Inferior parietal cortex (tissue), 1 donor: ENCODE data around the gene HIPK3.
"Not testable (repeated sequence)": the region's sequence is repeated elsewhere in the genome, so short reads cannot be mapped to it uniquely, and the experiment has no call there.

Source experiments
- DNase-seq: peaks from one replicate; pipeline ENCODE4 v3.0.0-alpha.2; 2016; ENCODE audit errors: extremely low spot score

HIPK3 gene

DNA sequence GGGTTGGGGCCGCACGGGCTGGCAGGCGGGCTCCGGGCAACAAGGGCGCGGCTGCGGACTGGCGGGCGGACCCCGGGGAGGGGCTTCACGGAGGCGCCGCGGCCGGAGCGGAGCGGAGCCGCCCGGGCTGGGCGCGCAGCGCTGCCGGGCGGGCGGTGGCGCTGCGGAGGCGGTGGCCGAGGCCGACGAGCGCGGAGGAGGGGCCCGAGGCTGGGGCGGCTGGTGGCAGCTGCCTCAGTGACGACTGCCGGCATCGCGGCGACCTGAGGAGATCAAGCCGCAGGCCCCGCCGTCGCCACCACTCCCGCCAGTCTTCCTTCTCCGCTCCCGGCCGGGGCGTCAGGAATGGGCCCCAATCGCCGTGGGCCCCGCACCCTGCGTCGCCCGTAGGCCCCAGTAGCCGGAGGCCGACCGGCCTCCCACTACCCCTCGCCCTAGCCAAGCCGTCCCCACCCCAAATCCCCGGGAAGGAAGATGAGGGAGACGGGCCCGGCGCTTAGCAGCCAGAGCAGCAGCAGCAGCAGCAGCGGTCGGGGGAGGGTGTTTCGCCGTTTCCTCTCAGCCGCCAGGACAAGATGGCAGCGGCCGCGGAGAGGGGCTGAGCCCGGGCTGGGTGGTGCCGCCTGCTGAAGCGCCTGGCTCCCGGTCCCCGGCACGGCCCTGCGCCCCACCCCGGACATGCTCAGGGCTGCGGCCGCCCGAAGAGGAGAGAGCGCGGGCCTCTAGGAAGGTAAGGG, at the start of gene HIPK3:
Gene HIPK3 (plus strand): TSS at position 222 of the 737 bp plus-strand sequence.
- DNase-seq, result peak; percentile 53

DNA sequence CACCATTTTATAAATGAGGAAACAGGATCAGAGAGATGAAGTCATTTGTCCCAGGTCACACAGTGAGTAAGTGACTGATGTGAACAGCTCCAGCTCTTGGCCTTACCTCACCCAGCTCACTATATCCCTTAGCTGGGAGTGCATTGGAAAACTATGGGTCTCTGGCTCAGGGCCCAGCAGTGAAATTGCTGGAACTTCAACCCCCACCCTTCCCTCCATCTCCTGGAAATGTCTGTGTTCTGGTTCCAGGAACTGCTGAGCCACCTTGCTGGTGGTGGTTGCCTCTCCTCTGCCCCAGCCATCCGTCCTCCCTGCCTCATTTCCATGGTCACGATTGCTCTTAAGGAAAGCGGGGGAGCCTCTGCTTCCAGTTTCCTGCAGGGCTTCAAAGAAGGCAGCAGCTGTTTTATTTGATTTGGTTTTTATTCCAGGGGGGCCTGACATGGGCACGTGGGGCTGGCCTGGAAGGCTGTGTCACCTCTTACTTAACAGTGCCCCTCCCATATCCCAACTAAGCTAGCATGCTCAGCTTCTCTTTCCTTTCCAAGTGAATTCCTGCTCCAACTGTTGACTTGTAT, 49.7 kb upstream of the HIPK3 start:
- DNase-seq, result no peak

DNA sequence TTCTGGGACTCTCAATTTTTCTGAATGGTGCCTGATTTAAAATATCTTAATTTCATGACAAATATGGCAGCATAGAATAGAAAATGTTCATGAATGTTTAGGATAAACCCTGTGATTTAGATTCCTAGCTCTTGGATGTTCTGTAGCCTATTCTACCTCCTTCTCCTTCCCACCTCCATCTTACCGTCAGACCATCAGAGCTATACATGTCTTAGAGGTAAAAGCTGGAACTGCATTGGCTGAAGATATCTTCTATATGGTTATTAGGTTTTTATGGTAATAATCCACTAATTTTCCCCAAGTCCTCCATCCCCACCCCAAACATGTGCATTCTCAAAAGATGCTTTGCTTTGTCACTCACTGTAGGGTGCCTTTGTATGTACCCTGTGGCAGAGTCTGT, 49.0 kb upstream of the HIPK3 start:
- no peak for DNase-seq

DNA sequence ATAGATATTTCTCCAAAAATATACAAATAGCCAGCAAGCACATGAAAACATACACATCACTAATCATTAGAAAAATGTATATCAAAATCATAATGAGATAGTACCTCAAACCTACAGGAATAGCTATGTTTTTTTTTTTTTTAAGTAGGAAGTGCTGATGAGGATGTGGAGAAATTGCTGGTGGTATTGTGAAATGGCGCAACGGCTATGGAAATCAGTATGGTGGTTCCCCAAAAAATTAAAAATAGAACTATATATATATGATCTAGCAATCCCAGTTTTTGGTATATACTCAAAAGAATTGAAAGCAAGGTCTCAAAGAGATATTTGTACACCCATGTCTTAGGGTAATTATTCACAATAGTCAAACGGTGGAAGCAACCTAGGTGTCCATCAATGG, 46.0 kb upstream of the HIPK3 start:
- DNase-seq, result no peak

DNA sequence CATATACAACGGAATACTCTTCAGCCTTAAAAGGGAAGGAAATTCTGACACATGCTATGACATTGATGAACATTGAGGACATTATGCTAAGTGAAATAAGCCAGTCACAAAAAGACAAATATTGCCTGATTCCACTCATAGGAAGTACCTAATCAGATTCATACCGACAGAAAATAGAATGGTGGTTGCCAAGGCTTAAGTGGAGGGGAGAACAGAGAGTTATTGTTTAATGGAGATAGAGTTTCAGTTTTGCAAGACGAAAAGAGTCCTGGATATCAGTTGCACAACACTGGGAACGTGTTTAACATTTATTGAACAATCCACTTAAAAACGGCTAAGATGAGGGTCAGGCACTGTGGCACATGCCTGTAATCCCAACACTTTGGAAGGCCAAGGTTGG, 45.6 kb upstream of the HIPK3 start:
- no peak for DNase-seq

DNA sequence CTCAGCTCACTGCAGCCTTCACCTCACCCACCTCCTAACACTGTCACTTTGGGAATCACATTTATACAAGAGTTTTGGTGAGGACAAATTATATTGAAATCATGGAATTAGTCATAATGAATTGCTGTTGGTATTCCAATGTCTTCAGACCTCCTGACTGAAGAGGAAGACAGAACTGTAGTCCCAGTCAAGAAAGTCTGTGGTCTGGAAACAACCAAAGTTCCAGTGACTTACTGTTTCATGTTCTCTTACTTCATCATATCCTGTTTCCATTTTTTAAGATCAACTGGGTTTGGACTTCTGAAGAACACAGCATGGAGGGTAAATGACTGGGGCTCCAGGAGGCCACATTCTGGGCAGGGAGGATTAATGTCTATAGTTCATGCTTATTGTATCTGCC, 43.0 kb upstream of the HIPK3 start:
- DNase-seq, result no peak

DNA sequence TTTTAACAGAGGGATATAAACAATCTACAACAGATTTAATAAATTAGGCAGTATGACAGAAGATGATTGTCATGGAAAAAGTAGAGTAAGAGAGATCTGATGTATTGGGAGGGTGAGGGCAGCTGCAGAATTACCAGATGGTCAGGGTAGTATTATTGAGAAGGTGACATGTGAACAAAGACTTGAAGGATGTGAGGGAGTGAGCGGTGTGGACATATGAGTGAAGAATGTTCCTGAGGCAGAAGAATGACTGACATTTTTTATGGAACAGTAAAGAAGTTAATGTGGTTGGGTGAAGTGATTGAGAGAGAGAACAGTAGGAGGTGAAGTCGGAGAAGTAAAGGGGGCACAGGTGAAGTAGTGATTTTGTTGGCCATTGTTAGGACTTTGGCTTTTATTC, 42.4 kb upstream of the HIPK3 start:
- no peak for DNase-seq

DNA sequence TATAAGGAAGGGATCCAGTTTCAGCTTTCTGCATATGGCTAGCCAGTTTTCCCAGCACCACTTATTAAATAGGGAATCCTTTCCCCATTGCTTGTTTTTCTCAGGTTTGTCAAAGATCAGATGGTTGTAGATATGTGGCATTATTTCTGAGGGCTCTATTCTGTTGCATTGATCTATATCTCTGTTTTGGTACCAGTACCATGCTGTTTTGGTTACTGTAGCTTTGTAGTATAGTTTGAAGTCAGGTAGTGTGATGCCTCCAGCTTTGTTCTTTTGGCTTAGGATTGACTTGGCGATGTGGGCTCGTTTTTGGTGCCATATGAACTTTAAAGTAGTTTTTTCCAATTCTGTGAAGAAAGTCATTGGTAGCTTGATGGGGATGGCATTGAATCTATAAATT, 40.5 kb upstream of the HIPK3 start:
- not testable (repeated sequence) for DNase-seq

DNA sequence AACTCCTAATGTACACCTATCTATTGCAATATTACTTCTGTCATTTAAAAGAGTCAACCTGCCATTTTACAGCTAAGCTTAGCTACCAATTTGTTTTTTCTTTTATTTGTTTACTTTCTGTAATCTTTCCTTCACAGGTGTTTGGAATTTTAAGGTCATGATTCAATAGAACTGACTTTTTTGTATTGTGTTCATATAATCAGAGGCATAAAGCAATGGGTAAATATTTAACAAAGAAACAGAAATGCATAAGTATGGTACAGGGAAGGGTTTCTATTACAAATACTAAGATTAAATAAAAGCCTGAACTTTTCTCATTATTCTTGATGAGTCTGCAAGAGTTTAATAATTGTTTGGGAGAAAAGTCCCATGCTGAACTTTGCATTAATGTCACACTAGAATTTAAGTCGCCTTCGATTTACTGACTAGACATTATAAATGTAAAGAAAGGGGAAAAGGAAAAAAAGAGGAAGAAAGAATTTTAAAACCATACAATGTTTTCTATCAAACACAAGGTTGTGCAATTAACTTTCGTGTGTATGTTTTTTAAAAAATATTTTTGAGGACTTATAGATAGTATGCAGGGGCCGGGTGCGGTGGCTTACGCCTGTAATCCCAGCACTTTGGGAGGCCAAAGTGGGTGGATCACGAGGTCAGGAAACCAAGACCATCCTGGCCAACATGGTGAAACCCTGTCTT, 35.0 kb upstream of the HIPK3 start:
- DNase-seq, result no peak

DNA sequence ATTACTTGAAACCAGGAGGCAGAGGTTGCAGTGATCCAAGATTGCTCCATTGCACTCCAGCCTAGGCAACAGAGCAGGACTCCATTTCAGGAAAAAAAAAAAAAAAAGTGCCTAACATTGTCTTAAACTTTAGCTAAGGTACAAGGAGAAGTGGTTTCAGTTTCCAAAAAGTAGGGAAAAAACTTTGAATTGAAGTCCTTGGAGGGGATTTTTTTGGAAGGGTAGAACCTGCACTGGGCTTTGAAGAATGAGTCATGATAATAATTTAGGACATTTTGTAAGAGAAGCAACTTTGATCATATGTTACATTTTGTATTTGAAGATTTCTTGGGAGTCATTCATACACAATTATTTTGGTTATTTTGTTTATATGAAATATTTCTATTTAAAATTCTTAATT, 31.8 kb upstream of the HIPK3 start:
- DNase-seq, result no peak

DNA sequence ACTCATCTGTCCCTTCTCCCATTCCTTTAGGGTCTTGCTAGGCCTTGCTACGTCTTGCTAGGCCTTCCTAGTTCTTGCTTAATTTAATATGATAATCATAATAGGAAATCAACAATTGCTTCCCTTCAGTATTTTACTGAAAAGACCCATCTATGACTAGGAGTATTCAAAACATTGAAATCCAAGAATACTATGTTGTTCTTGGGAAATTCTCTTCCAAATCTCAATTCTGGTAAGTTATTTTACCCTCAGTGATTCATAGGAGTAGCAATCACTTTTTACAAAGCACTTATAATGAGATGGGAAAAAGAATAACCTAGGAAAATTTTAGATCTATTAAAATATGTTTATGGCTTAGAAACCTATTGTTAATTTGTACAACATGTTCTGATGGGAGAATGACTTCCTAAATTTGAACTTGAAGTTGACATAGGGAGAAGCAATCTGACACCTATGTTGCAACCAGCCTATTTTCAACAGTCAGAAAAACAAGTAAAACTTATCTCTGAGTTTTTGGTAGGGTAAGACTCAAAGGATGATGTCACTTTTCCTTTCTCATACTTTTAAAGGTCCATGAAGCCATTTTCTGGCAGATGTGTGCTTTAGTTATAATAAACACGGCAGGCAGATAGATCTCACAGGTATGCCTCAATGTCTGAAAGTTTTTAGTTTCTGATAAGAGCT, 29.5 kb upstream of the HIPK3 start:
- DNase-seq, result no peak

DNA sequence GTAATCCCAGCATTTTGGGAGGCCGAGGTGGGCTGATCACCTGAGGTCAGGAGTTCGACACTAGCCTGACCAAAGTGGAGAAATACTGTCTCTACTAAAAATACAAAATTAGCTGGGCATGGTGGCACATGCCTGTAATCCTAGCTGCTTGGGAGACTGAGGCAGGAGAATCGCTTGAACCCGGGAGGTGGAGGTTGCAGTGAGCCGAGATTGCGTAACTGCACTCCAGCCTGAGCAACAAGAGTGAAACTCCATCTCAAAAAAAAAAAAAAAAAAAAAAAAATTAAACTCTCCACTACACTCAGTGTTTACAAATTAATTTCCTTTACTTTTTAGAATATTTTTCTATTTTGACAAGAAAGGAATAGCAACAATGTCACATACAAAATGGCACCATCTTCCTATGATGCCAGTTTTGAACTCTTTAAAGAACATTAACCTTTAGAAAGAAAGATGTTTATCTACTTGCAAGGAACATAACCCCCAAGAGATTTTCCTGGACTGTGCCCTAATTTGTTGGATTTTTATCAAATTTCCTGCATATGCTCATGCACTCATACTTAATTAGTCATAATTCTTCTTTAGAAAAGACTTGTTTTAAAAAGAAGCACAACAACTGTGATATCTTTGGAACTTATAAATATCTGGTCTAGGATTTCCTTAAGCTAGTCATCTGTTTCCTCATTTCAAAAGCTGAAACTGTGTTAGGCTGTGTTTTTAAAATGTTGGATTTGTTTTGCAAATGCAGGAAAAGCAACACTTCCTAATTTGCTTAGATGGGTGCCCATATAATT, 22.6 kb upstream of the HIPK3 start:
- no peak for DNase-seq

DNA sequence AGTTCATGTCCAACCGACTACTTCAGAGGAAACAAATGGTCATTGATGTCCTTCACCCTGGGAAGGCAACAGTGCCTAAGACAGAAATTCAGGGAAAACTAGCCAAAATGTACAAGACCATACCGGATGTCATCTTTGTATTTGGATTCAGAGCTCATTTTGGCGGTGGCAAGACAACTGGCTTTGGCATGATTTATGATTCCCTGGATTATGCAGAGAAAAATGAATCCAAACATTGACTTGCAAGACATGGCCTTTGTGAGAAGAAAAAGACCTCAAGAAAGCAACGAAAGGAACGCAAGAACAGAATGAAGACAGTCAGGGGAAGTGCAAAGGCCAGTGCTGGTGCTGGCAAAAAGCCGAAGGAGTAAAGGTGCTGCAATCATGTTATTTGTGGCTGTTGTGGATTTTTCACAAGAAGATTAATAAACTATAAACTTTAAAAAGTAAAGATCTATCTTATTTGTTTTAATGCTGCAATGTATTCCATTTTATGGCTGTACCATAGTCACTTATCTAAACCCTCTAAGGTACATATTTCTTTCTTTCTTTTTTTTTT, 20.1 kb upstream of the HIPK3 start:
- no peak for DNase-seq

DNA sequence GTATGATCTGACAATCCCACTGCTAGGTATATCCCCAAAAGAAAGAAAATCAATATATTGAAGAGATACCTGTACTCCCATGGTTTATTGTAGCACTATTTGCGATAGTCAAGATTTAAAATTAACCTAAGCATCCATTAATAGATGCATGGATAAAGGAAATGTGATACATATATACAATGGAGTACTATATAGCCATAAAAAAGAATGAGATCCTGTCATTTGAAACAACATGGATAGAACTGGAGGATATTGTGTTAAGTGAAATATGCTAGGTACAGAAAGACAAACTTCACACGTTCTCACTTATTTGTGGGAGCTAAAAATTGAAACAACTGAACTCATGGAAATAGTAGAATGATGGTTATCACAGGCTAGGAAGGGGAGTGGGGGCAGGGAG, 14.6 kb upstream of the HIPK3 start:
- DNase-seq, result no peak

DNA sequence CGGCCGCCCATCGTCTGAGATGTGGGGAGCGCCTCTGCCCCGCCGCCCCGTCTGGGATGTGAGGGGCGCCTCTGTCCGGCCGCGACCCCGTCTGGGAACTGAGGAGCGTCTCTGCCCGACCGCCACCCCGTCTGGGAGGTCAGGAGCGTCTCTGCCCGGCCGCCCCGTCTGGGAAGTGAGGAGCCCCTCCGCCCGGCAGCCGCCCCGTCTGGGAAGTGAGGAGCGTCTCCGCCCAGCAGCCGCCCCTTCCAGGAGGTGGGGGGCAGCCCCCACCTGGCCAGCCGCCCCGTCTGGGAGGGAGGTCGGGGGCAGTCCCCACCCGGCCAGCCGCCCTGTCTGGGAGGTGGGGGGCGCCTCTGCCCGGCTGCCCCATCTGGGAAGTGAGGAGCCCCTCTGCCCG, 13.5 kb upstream of the HIPK3 start:
- DNase-seq, result not testable (repeated sequence)

DNA sequence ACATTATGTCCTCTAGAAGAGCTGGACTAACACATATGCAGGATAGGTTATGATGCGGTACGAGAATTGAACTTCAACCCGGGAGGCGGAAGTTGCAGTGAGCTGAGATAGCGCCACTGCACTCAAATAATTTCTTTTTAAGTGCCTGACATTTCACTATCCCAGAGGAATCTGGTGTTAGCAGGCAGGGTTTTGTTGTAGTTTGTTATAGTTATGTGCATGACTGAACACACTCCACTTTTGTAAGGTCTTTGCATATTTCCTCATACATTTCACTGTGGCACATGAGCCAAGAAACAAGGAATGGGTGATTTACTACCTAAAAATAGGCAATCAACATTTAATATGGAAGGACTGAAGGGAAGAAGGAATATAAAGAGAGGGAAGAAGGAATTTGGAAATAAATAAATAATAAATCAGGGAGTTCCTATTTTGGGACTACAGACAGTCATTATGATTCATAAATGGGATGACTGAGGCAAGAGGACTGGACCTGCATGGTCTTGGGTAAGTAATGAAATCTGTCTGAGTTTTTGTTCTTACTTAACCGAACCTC, 8.7 kb upstream of the HIPK3 start:
- DNase-seq, result no peak

DNA sequence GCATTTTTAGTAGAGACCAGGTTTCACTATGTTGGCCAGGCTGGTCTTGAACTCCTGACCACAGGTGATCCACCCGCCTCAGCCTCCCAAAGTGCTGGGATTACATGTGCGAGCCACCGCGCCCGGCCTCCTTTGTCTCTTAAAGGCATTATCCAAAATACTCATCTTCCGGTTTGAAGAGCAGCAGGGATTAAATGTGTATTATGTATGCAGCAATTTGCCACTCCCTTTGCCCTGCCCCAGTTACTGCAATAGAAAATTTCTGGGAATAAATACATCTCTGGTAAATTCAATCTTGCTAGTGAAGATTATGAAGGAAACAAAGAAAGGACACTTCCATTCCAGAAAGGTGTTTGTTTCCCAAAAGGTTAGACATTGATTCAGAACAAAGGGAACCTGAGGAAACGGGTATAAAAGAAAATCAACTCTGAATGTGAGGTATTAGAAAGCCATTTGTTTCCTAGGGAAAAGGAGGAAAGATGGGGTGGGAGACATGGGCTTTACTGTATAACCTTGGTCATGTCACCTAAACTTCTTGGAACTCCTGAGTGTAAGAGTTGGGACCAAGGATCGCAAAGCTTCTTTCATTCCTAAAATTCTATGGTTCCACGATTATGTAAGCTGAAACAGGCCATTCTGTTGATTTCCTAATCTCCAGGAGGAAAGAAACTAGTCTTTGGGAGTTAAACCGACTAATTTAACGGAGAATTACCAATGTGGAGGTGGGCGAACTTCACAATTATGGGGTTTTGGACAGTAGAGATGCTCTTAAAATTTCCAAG, 959 bp upstream of the HIPK3 start:
- peak; percentile 55 for DNase-seq

DNA sequence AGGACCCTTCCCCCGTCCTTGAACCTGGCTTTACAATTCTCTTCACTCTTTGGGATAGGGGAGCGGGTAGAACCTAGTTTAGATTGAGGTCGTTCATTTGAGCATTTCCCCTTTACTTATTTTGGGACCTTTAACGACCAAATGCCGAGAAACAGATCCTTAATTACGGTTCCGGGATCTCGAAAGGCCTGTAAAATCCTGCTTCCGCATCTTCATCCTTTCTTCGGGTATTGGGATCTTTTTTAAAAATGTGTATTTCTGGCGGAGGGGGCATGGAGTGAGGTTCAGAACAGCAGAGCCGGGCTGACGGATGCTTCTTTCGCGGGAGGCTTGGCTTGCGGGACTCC, 395 bp upstream of the HIPK3 start:
- DNase-seq, result peak; percentile 70

DNA sequence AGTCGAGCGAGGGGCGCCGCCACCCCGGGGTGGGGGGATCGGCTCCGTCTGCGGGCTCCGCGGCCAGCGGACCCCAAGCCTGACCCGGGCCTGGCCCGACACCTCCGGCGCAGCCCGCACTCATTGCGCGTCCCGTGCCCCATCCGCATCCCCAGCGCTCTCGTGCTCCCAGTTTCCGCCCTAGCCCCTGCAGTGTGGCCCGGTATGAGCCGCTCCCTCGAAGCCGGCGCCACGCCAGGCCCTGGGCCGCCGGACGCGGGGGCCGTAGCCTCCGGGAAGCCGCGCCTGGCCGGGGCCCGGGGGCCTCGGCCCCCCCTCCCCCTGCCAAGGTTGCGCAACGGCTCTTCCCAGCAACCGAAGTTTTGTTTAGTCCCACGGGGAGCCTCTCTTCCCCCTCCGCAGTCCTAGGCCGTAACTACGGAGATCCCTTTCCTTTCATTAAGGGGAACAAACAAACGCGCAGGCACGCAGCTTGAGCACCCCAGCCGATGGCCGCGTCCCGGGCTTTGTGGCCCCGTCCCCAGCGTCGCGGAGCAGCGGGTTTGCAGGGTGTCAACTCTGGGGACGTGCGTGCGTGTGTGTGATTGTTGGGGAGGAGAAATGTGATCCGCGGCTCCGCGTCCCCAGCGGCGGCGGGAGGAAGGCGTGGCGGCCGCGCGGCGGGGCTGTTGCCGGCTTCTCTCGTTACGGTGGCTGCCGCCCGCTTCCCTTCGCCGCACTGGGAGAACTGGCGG, 883 bp downstream of the HIPK3 start:
- DNase-seq, result peak; percentile 74
